NAMALWA (cell line): ENCODE data around the gene NXF2.
"Not testable (repeated sequence)": the region's sequence is repeated elsewhere in the genome, so short reads cannot be mapped to it uniquely, and the experiment has no call there.

Experiments used
- DNase-seq: peaks from one replicate; pipeline ENCODE4 v3.0.0-alpha.2; 2015; ENCODE audit warnings: low spot score

The NXF2 gene

GRCh38 chrX:102246893-102247292, at the start of gene NXF2:
NXF2 (plus strand) TSS chrX:102247167; CDS start chrX:102307079, 59,912 bp downstream.
- DNase-seq = not testable (repeated sequence)

GRCh38 chrX:102207940-102208339, 39.0 kb upstream of the NXF2 start:
- DNase-seq = not testable (repeated sequence)

GRCh38 chrX:102214986-102215385, 32.0 kb upstream of the NXF2 start, which contains the start of gene TCP11X1:
TCP11X1 (plus strand) TSS chrX:102215301.
- not testable (repeated sequence) for DNase-seq

- not testable (repeated sequence) for DNase-seq
Measured at GRCh38 chrX:102216497-102216896, 30.5 kb upstream of the NXF2 start.

- not testable (repeated sequence) for DNase-seq
Measured at GRCh38 chrX:102235678-102236077, 11.3 kb upstream of the NXF2 start.

GRCh38 chrX:102240265-102240664, 6.7 kb upstream of the NXF2 start:
- not testable (repeated sequence) for DNase-seq

- not testable (repeated sequence) for DNase-seq
Measured at GRCh38 chrX:102272231-102272630, 25.3 kb downstream of the NXF2 start.

GRCh38 chrX:102338162-102338561, 91.2 kb downstream of the NXF2 start:
- no peak for DNase-seq

GRCh38 chrX:102339312-102340298, 92.6 kb downstream of the NXF2 start:
- peak; percentile 8 for DNase-seq

GRCh38 chrX:102341867-102342266, 94.9 kb downstream of the NXF2 start:
- DNase-seq = no peak

GRCh38 chrX:102345916-102346315, 98.9 kb downstream of the NXF2 start:
- DNase-seq = peak; percentile 56
